HG03045 (cell line): ENCODE results near the gene TEX26.

Source experiments
- ATAC-seq: cut with Tn5 transposase; IDR thresholded peaks from one replicate; pipeline ENCODE4 v1.9.1; 2021; ENCODE audit warnings: mild to moderate bottlenecking, moderate library complexity; ENCODE audit not compliant: unreplicated experiment

TEX26 gene

DNA sequence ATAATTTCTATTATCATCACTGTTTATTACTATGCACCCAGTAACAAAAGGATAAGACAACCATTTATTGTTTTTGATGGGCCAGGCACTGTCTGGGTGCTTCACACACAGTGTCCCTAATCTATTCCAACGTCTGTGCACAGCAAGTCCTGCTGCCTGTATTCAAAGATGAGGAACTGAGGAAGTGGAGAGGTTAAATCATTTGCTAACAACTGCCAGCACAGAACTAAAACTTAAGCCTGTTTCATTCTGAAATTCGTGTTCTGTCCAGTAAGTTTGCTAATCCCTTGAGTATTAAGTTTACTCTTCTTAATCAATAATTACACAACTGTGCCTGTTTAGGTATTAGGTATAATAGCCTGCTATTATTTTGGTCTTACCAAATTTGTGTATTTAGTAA, 41.9 kb downstream of the TEX26 start:
- no peak for ATAC-seq

GRCh38 chr13:30976025-30976424, 43.6 kb downstream of the TEX26 start:
- no peak for ATAC-seq

DNA sequence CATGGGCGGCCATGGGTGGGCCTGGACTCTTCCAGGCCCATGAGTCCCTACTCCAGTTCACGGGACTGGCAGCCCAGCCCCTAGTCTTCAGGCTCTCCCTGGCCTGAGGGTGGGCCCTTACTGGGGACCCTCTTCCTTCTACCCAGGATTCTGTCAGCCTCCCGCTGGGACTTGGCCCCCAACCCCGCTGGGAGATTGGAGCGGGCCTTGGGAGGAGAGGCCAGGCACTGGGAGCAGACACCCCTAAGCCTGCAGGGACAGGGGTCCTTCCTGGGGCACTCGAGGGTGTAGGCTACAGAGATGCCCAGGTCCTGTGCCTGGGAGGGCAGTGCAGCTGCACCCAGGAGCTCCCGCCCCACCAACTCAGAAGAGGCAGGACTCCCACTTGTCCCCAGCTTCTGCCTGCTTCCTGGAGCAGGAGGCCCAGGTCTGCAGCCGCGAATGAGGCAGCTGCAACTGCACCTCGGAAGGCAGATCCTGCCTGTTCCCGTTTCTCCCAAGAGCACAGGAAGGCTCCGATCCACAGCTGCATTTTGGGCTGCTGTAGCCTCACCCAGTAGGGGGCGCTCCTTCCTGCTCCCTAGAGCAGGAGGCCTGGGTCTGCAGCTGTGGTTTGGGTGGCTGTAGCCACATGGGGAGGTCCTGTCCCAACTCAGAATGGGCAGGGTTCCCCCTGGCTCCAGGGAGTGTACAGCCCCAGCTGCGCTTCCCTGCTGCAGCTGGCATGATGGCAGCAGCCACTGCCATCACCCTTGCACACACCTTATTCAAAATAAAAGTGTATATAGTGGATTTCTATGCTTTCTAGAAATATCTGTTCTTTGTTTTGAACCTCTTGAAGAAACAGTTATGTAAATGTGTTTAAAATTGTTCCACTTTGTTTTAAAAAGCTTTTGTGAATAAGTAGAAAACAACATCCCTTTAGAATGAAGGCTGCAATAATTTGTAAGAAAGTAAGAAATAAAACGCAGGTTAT, 46.8 kb downstream of the TEX26 start:
- ATAC-seq, result no peak

DNA sequence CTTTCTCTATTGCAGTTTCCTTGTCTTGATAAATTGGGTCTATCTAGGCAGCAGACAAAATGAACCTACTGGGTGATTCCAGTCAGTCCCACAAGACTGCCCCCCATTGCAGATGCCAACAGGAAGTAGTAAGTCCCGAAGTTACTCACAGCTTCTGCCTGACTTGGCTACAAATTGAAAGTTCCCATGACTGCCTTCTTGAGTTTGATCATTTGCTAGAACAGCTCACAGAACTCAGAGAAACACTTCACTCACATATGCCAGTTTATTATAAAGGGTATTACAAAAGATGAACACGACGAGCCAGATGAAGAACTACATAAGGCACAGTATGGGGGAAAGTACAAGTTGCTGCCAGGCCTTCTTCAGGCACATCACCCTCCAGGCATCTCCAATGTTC, 50.0 kb downstream of the TEX26 start:
- ATAC-seq, result no peak

GRCh38 chr13:30982906-30983305, 50.5 kb downstream of the TEX26 start:
- no peak for ATAC-seq

DNA sequence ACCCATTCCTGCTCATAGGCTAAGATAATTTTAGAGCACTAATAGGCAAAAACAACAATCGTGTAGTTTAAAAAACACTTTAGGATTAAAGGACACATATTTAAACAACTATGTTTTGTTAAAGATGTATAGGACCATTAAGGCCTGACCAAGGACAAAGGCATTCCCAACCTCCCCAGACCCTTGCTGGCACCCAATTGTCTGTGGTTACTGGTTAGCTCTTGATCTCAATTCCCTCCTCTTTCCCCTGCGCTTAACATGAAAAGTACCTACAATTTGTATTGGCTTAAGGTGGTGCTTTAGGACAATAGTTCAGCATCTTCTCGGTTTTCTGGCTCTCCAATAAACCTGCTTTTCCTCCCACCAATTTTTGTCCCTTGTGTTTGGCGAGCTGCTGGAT, 51.0 kb downstream of the TEX26 start:
- ATAC-seq, result no peak

GRCh38 chr13:30984620-30985019, 52.2 kb downstream of the TEX26 start:
- no peak for ATAC-seq

- ATAC-seq, result no peak
Observed at GRCh38 chr13:30985637-30986205, 53.3 kb downstream of the TEX26 start.

- no peak for ATAC-seq
Observed at GRCh38 chr13:30991184-30991583, 58.7 kb downstream of the TEX26 start.

- no peak for ATAC-seq
Observed at GRCh38 chr13:30991922-30992321, 59.5 kb downstream of the TEX26 start.

- ATAC-seq, result no peak
Observed at GRCh38 chr13:30995331-30995730, 62.9 kb downstream of the TEX26 start.

GRCh38 chr13:30997697-30998096, 65.2 kb downstream of the TEX26 start:
- ATAC-seq, result no peak

DNA sequence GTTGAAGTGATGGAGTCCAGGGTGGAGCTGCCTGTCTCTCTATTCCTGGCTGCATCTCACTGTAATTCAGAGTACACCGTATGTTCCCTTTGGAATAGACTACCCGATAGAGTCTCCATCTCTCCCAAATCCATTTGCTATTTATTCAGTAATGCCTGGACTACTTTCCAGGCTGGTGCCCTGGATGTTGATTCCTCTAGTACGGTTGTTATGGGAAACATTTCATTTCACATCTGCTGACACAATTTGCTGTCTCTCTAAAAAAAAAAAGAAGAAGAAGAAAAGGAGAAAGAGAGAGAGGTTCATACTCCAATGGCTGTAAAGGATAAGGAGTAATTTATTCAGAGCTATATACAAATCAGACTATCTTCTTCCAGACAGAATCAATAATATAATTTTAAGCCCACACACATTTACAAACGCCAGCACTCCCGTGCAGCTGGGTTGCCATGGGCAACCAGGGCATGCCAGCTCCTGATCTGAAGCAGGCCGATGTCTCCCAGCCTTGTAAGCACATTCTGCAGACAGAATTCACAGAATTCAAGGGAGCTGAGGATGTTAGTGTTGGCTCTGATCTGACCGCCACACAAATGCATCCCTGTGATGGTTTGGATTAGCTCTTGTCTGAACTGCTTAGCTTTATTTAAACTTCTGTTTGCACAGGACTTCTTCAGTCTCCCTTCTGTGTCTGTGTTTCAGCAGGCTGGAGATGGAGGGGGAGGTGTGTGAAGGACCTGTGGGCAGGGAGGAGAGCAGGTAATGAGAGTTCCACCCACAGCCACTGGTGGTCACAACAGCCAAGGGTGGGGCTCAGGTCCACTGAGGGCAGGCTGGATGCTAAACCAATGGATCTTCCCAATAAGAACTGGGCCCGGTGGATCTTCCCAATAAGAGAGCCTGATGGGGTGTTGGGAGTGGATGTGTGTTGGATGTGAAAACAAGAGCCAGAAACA, 66.0 kb downstream of the TEX26 start:
- no peak for ATAC-seq

- ATAC-seq, result no peak
Observed at GRCh38 chr13:31000889-31001288, 68.4 kb downstream of the TEX26 start.

DNA sequence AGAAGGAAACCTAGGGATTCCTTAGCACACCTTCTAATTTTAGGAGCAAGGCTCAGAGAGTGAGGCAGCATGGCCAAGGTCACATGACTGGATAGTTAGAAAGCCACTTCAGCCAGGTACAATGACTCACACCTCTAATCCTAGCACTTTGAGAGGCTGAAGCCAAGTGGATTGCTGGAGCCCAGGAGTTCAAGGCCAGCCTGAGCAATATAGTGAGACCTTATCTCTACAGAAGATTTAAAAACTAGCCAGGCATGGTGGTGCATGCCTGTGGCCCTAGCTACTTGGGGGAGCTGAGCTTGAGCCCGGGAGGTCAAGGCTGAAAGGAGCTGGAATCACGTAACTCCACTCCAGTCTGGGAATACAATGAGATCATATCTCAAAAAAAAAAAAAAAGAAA, 69.2 kb downstream of the TEX26 start:
- ATAC-seq, result no peak

GRCh38 chr13:31005066-31005465, 72.6 kb downstream of the TEX26 start:
- no peak for ATAC-seq

GRCh38 chr13:31007417-31007816, 75.0 kb downstream of the TEX26 start:
- no peak for ATAC-seq

DNA sequence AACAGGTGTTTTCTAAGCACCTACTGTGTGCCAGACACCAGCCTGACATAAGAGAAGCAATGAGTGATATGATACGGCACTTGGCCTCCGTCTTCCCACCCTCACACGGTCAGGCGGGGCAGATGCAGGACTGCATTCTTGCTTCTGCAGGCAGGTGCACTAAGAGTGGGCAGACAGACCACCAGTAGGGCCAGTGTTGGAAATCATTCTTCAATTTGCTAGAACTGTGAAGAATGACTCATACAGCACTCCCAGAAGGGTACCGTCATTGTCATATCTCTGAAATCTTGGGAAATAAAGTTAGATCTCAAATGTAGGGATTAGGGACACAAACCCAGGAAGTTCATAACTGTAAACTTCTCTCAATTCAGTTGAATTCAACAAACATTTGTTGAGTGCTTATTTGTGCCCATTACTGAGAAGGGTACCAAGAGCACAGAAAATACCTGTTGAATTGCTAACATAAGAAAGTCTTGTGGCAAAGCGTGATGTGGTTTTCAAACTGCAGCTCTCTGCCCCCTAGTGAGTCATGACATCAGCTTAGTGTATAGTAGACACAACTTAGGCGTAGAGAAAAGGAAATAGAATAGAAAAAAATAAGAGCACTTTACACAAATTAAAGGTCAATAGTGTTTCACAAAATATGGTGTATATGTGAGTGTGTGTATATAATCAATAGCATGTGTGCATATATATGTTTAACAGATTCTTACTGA, 76.1 kb downstream of the TEX26 start:
- no peak for ATAC-seq

- ATAC-seq, result no peak
Observed at GRCh38 chr13:31009166-31009565, 76.7 kb downstream of the TEX26 start.

DNA sequence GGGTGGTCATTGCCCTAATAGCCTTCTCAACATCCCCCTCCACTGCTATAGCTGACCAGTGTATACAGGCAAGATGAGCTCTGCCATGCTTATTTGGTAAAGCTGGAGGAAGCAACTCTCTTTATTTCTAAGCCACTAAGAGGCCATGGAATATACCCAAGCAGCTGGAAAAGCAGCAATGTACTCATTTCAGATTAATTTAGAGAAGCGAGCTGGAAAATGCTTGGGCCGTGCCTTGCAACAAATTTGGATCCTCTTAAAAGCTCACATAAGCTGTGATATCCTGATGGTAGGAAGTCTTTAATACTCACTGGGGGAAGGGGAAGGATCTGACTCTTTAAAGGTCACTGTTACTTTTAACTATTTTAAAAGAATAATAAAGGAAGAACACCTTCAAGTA, 77.8 kb downstream of the TEX26 start:
- no peak for ATAC-seq
